Natural killer cell (primary cell): Measurements from ENCODE around the gene RAD50. TPM values are rescaled to one million over a fixed set of nuclear protein-coding genes. Genes with fewer than 3 reads are reported as not detected.
"Not testable (repeated sequence)": the region's sequence is repeated elsewhere in the genome, so short reads cannot be mapped to it uniquely, and the experiment has no call there.

Source experiments
- ATAC-seq, 3 donors: fragments of 150-1000 bp in 2 of 3; fragments of 200-7000 bp in 1 of 3; cut with Tn5 transposase; 1 replicate in 1 of 3; 2 replicates in 2 of 3; pipeline ENCODE4 v1.10.0; 2021; ENCODE audit warnings: mild to moderate bottlenecking in 2 of 3, moderate library complexity in 2 of 3
- DNase-seq, 2 donors: peaks; one replicate each; pipeline versions ENCODE4 v3.0.0 to v3.0.0-alpha.2; 2013 to 2021; ENCODE audit warnings: mixed read lengths in 1 of 2
- H3K27ac ChIP-seq: one replicate; pipeline ENCODE4 v1.5.1; 2013; ENCODE audit warnings: mild to moderate bottlenecking, low read length
- H3K27me3 ChIP-seq: one replicate; pipeline ENCODE4 v1.6.1; 2013; ENCODE audit warnings: low read length; ENCODE audit not compliant: control insufficient read depth, insufficient read depth
- H3K36me3 ChIP-seq: one replicate; pipeline ENCODE4 v1.6.1; 2013; ENCODE audit warnings: low read length; ENCODE audit not compliant: control insufficient read depth, insufficient read depth
- H3K4me1 ChIP-seq: one replicate; pipeline ENCODE4 v1.6.1; 2013; ENCODE audit warnings: low read length; ENCODE audit not compliant: control insufficient read depth, insufficient read depth
- H3K4me3 ChIP-seq: one replicate; pipeline ENCODE4 v1.5.1; 2013; ENCODE audit warnings: low read length
- H3K9me3 ChIP-seq: one replicate; pipeline ENCODE4 v1.6.1; 2013; ENCODE audit warnings: low read length; ENCODE audit not compliant: control insufficient read depth, insufficient read depth
- H3K27ac Mint-ChIP-seq, 2 donors: one replicate each; pipeline ENCODE4 v1.8.0; 2022; ENCODE audit warnings: mild to moderate bottlenecking in 2 of 2, mixed read lengths in 2 of 2, moderate library complexity in 1 of 2
- H3K27me3 Mint-ChIP-seq, 2 donors: one replicate each; pipeline ENCODE4 v1.8.0; 2022; ENCODE audit warnings: low read depth in 2 of 2, mixed read lengths in 2 of 2
- H3K36me3 Mint-ChIP-seq: one replicate; pipeline ENCODE4 v1.8.0; 2022; ENCODE audit warnings: mixed read lengths
- H3K4me1 Mint-ChIP-seq, 2 donors: one replicate each; pipeline ENCODE4 v1.8.0; 2022; ENCODE audit warnings: mixed read lengths in 2 of 2
- H3K4me3 Mint-ChIP-seq: one replicate; pipeline ENCODE4 v1.8.0; 2022; ENCODE audit warnings: mild to moderate bottlenecking, moderate library complexity, mixed read lengths
- H3K9me3 Mint-ChIP-seq, 2 donors: one replicate each; pipeline ENCODE4 v1.8.0; 2022; ENCODE audit warnings: mixed read lengths in 2 of 2
- CTCF ChIP-seq: fragments of 200-600 bp; IDR thresholded peaks from one replicate; pipeline ENCODE4 v1.8.0; 2022; ENCODE audit warnings: antibody characterized with exemption
- WGBS: methylation state at CpG from one replicate; pipeline ENCODE4 v1.1.7; 2013; ENCODE audit warnings: missing lambda C conversion rate; ENCODE audit not compliant: insufficient coverage; 5-methylcytosine and 5-hydroxymethylcytosine counted together
- intact Hi-C: fragments of 100-400 bp; cut with micrococcal nuclease; formaldehyde crosslinking; loops from one replicate; pipeline ENCODE4 v1.14.2; 2022
- total RNA-seq, 4 donors: library from RNA; stranded (reverse); fragments of 120-200 nt in 1 of 4; gene quantifications; one replicate each; pipeline versions ENCODE4 v1.2.3 to v1.2.4, GENCODE V29; 2013 to 2022

RAD50 gene
- total RNA-seq, 3 donors from 2014 or later (not counting 1 experiment from before 2014, with no cell fraction given): 21.0 to 31.2 (median 27.5) TPM

GRCh38 chr5:132546108-132546507, 10.7 kb upstream of the RAD50 start:
- Mint-ChIP-seq H3K27ac (no peak overlapping the region), H3K9me3 (no peaks in the 10 kb centered on the region), H3K27me3 (no peaks in the 10 kb centered on the region), H3K4me1 (no peaks in the 10 kb centered on the region), H3K4me3 (no peak overlapping the region), H3K36me3 (no peaks in the 10 kb centered on the region)
- no peak overlapping the region for H3K4me3 ChIP-seq
- DNase-seq (no peak), ATAC-seq (no peak)
- no peaks in the 10 kb centered on the region for H3K36me3 ChIP-seq
- H3K27me3 ChIP-seq: no peaks in the 10 kb centered on the region
- H3K9me3 ChIP-seq: no peaks in the 10 kb centered on the region
- no peak for TF ChIP-seq CTCF
- no peak overlapping the region for H3K27ac ChIP-seq
- H3K4me1 ChIP-seq: no peaks in the 10 kb centered on the region
- intact Hi-C loops: no loop called here
- 53% methylated on average over 2 of the region's 2 CpGs for WGBS

DNA sequence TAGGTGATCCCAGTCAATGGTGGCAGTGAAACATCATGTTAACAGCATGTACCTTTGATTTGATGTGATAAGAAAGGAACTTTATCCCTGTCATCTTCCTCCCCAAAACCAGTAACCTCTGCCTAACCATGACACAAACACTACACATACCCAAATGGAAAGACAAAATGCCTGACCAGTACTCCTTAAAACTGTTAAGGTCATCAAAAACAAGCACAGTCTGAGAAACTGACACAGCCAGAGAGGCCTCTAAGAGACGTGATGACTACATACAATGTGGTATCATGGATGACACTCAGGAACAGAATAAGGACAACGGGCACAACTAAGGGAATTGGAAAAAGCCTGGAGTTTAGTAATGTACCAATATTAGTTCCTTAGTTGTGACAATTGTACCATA, 9.5 kb upstream of the RAD50 start:
- H3K4me3 Mint-ChIP-seq: no peak overlapping the region

DNA sequence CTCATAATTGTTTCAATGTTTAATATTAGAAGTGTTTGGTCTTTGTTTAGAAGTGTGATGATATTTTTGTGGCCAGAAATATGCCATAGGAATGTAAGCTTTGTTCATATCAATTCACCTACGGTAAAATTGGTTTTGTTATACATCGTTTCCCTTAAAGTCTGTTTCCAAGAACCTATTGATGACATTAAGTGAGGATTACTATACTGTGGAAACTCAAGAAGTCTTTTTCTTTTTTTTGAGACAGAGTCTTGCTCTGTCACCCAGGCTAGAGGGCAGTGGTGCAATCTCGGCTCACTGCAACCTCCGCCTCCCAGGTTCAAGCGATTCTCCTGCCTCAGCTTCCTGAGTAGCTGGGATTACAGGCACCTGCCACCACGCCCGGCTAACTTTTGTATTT, 7.9 kb upstream of the RAD50 start:
- WGBS: 100% methylated on average over 3 of the region's 7 CpGs

More for the DNA sequence above, 9.5 kb upstream of the RAD50 start:
- Mint-ChIP-seq H3K4me1 (no peaks in the 10 kb centered on the region), H3K27me3 (no peaks in the 10 kb centered on the region), H3K36me3 (no peaks in the 10 kb centered on the region), H3K9me3 (no peaks in the 10 kb centered on the region), H3K27ac (no peak overlapping the region)
- TF ChIP-seq CTCF: no peak
- H3K4me1 ChIP-seq: no peaks in the 10 kb centered on the region
- H3K36me3 ChIP-seq: no peaks in the 10 kb centered on the region
- ATAC-seq (no peak), DNase-seq (no peak)
- H3K4me3 ChIP-seq: no peak overlapping the region
- 100% methylated on average over 2 of the region's 2 CpGs for WGBS
- no peak overlapping the region for H3K27ac ChIP-seq
- intact Hi-C loops: no loop called here
- no peaks in the 10 kb centered on the region for H3K27me3 ChIP-seq
- no peaks in the 10 kb centered on the region for H3K9me3 ChIP-seq

DNA sequence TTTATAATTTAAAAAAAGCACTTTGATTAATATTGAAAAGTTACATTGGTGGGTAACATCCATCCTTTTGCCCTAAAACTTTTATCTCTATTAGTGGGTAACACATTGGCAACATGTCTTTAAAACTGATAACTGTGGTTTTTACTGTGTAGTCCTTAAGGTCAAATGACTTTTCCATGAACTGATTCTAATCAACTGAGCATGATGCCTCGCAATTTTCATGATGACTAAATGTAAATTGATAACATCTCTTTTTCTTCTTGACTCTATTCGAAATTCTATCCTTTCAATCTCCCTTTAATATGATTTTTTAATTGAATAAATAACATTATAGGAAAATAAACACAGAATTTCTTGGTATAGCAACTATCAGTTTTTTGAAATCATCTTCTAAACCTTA, 7.2 kb upstream of the RAD50 start:
- DNase-seq (no peak), ATAC-seq (no peak)
- Histone ChIP-seq H3K27me3 (no peaks in the 10 kb centered on the region), H3K27ac (no peak overlapping the region), H3K4me3 (no peak overlapping the region), H3K4me1 (no peaks in the 10 kb centered on the region), H3K9me3 (no peaks in the 10 kb centered on the region), H3K36me3 (no peaks in the 10 kb centered on the region)
- no peaks in the 10 kb centered on the region for H3K4me1 Mint-ChIP-seq
- no peak for TF ChIP-seq CTCF
- H3K9me3 Mint-ChIP-seq: no peaks in the 10 kb centered on the region
- no peaks in the 10 kb centered on the region for H3K36me3 Mint-ChIP-seq
- intact Hi-C loops: no loop called here
- no peak overlapping the region for H3K4me3 Mint-ChIP-seq
- WGBS: no CpG with 5 or more reads among the region's 2 CpGs
- no peak overlapping the region for H3K27ac Mint-ChIP-seq
- no peaks in the 10 kb centered on the region for H3K27me3 Mint-ChIP-seq

More for the DNA sequence above, 7.9 kb upstream of the RAD50 start:
- H3K27ac ChIP-seq, H3K4me1 ChIP-seq, H3K36me3 ChIP-seq, intact Hi-C loops, H3K27me3 Mint-ChIP-seq, ATAC-seq, H3K27ac Mint-ChIP-seq, H3K36me3 Mint-ChIP-seq, H3K4me3 Mint-ChIP-seq, H3K27me3 ChIP-seq, DNase-seq, H3K4me1 Mint-ChIP-seq, H3K9me3 Mint-ChIP-seq, H3K9me3 ChIP-seq, H3K4me3 ChIP-seq: not testable (repeated sequence)
